HFFc6 (cell line): Measurements from ENCODE around the gene SMTN. TPM values are rescaled to one million over a fixed set of nuclear protein-coding genes. Genes with fewer than 3 reads are reported as not detected.
"Not testable (repeated sequence)": the region's sequence is repeated elsewhere in the genome, so short reads cannot be mapped to it uniquely, and the experiment has no call there.

Experiments
- DNase-seq: peaks from one replicate; pipeline ENCODE4 v3.0.0-alpha.2; 2018
- H3K27ac Mint-ChIP-seq: 2 replicates; pipeline ENCODE4 v1.8.0; 2020; ENCODE audit warnings: mild to moderate bottlenecking, mixed read lengths
- H3K27me3 Mint-ChIP-seq: 2 replicates; pipeline ENCODE4 v1.8.0; 2021; ENCODE audit warnings: mild to moderate bottlenecking, moderate library complexity, mixed read lengths; ENCODE audit not compliant: insufficient read depth
- H3K36me3 Mint-ChIP-seq: 2 replicates; pipeline ENCODE4 v1.8.0; 2021; ENCODE audit warnings: low read depth, mixed read lengths
- H3K4me1 Mint-ChIP-seq: 2 replicates; pipeline ENCODE4 v1.8.0; 2020; ENCODE audit warnings: low read depth, mixed read lengths
- H3K4me3 Mint-ChIP-seq: 2 replicates; pipeline ENCODE4 v1.8.0; 2020; ENCODE audit warnings: mild to moderate bottlenecking, moderate library complexity, mixed read lengths
- H3K9me3 Mint-ChIP-seq: 2 replicates; pipeline ENCODE4 v1.8.0; 2020; ENCODE audit warnings: mild to moderate bottlenecking, mixed read lengths
- total RNA-seq, 6 experiments: library from RNA; stranded (reverse); fragmentation: NEBNext Ultra II Directional; extraction: Animal tissue kit (Norgen Biotek cat#: 25700); gene quantifications; 2 replicates in 1 of 6; 3 replicates in 5 of 6; pipeline ENCODE4 v1.2.3, GENCODE V29; 2021
- TF ChIP-seq, protein P1 (sequence below): fragments of 200-600 bp; sonication (generic); IDR thresholded peaks from 2 replicates; pipeline ENCODE4 v1.5.0; 2021; ENCODE audit warnings: antibody characterized with exemption, mild to moderate bottlenecking

Gene SMTN
- total RNA-seq, 6 experiments from 2014 or later, result 201 to 329 (median 246) TPM

- no peak for DNase-seq
- Mint-ChIP-seq H3K27me3 (peaks cover 29% of the 10 kb centered on the region), H3K27ac (peak overlapping the region; percentile 98), H3K4me1 (peaks cover 45% of the 10 kb centered on the region), H3K4me3 (peak overlapping the region; percentile 94), H3K9me3 (no peaks in the 10 kb centered on the region), H3K36me3 (peaks cover 11% of the 10 kb centered on the region)
- TF ChIP-seq, protein P1, sequence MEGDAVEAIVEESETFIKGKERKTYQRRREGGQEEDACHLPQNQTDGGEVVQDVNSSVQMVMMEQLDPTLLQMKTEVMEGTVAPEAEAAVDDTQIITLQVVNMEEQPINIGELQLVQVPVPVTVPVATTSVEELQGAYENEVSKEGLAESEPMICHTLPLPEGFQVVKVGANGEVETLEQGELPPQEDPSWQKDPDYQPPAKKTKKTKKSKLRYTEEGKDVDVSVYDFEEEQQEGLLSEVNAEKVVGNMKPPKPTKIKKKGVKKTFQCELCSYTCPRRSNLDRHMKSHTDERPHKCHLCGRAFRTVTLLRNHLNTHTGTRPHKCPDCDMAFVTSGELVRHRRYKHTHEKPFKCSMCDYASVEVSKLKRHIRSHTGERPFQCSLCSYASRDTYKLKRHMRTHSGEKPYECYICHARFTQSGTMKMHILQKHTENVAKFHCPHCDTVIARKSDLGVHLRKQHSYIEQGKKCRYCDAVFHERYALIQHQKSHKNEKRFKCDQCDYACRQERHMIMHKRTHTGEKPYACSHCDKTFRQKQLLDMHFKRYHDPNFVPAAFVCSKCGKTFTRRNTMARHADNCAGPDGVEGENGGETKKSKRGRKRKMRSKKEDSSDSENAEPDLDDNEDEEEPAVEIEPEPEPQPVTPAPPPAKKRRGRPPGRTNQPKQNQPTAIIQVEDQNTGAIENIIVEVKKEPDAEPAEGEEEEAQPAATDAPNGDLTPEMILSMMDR, result no peak
Measured at GRCh38 chr22:31106731-31107177, 25.6 kb downstream of the SMTN start.

- Mint-ChIP-seq H3K36me3 (peaks cover 11% of the 10 kb centered on the region), H3K9me3 (no peaks in the 10 kb centered on the region), H3K4me3 (peak within 1 kb of the TSS; percentile 94), H3K4me1 (peaks cover 39% of the 10 kb centered on the region), H3K27me3 (peaks cover 29% of the 10 kb centered on the region), H3K27ac (peak within 1 kb of the TSS; percentile 98)
- DNase-seq, result peak; percentile 98
- TF ChIP-seq, protein P1, result peak; percentile 89
Measured at GRCh38 chr22:31107178-31107893, 26.2 kb downstream of the SMTN start, which contains the start of gene SELENOM. Gene SELENOM, minus strand, starts transcription at chr22:31107568. Its CDS starts 63 bp downstream, at chr22:31107505.

- H3K36me3 Mint-ChIP-seq, result peaks cover 12% of the 10 kb centered on the region
- H3K4me1 Mint-ChIP-seq, result peaks cover 34% of the 10 kb centered on the region
- no peak for DNase-seq
- TF ChIP-seq, protein P1, result peak; percentile 34
- H3K27me3 Mint-ChIP-seq, result peaks cover 27% of the 10 kb centered on the region
- peak overlapping the region; percentile 98 for H3K27ac Mint-ChIP-seq
- no peaks in the 10 kb centered on the region for H3K9me3 Mint-ChIP-seq
- peak overlapping the region; percentile 94 for H3K4me3 Mint-ChIP-seq
Measured at GRCh38 chr22:31107894-31108218, 26.7 kb downstream of the SMTN start.

GRCh38 chr22:31112547-31113091, 31.5 kb downstream of the SMTN start:
- not testable (repeated sequence) for H3K4me3 Mint-ChIP-seq, DNase-seq, H3K36me3 Mint-ChIP-seq, H3K27ac Mint-ChIP-seq, H3K4me1 Mint-ChIP-seq, H3K27me3 Mint-ChIP-seq, H3K9me3 Mint-ChIP-seq

DNA sequence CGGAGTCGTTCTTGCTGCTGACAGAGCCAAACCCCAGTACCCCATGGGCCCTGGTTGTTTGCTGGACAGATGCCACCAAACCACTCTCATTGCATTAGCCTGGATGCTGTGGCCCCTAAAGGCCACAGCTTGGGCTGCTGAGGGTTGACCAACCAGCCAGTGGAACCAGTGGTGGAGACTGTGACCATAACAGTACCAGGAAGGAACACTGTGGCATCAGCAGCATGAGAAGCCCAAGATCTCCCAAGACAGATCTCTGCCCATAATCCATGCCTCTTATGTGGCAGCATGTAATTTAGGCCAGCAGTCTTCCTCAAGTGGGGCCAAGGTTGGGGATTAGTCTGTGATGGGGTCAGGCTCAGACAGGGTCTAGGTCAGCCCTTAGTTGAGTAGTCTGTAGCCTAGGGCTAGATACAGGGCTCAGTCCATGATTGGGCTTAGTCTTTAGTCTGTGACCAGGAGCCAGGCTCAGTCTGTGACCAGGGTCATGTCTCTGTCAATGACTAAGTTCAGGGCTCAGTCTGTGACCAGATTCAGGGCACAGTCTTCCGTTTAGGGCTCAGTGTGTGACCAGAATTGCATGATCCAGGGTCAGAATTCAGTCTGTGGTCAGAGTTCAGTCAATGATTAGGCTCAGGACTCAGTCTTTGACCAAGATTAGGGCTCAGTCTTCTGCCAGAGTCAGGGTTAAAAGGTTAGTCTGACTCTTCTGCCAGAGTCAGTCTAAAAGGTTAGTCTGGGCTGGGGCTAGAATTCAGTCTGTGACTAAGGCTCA, 37.1 kb downstream of the SMTN start:
- Mint-ChIP-seq H3K9me3 (no peaks in the 10 kb centered on the region), H3K4me3 (no peak overlapping the region), H3K36me3 (no peaks in the 10 kb centered on the region), H3K4me1 (peaks cover 6% of the 10 kb centered on the region), H3K27me3 (peaks cover 7% of the 10 kb centered on the region), H3K27ac (no peak overlapping the region)
- DNase-seq, result no peak
- TF ChIP-seq, protein P1, result no peak
